Tibial nerve (tissue), 4 donors: ENCODE results near the gene RNASE7. TPM values are rescaled to one million over a fixed set of nuclear protein-coding genes. Genes with fewer than 3 reads are reported as not detected.

Source experiments
- DNase-seq, 2 donors: peaks; one replicate each; pipeline ENCODE4 v3.0.0-alpha.2; 2019; ENCODE audit warnings: low spot score in 2 of 2
- H3K27ac ChIP-seq, 4 donors: fragments of 200-600 bp; sonication (generic) in 3 of 4; one replicate each; pipeline ENCODE4 v1.5.1; 2017 to 2019; ENCODE audit warnings: mild to moderate bottlenecking in 1 of 4
- H3K27me3 ChIP-seq, 2 donors: fragments of 200-600 bp; sonication (generic) in 1 of 2; one replicate each; pipeline versions ENCODE4 v1.5.1 to v1.6.0; 2017 to 2019
- H3K36me3 ChIP-seq, 3 donors: fragments of 200-600 bp; sonication (generic); one replicate each; pipeline ENCODE4 v1.5.1; 2018 to 2019
- H3K4me1 ChIP-seq, 4 donors: fragments of 200-600 bp; sonication (generic) in 3 of 4; one replicate each; pipeline ENCODE4 v1.5.1; 2017 to 2019
- H3K4me3 ChIP-seq, 4 donors: fragments of 200-600 bp; sonication (generic) in 3 of 4; one replicate each; pipeline ENCODE4 v1.5.1; 2017 to 2019; ENCODE audit warnings: mild to moderate bottlenecking in 1 of 4, moderate library complexity in 1 of 4
- H3K9me3 ChIP-seq, 4 donors: fragments of 200-600 bp; sonication (generic) in 3 of 4; one replicate each; pipeline ENCODE4 v1.5.1; 2017 to 2019
- EP300 ChIP-seq, 2 donors: sonication (generic); formaldehyde crosslinking; IDR thresholded peaks; one replicate each; pipeline ENCODE4 v1.6.1; 2017; ENCODE audit warnings: antibody characterized with exemption in 2 of 2, mild to moderate bottlenecking in 1 of 2
- POLR2A ChIP-seq, 2 donors: fragments of 450-650 bp; IDR thresholded peaks; one replicate each; pipeline ENCODE4 v1.6.1; 2017; ENCODE audit warnings: antibody characterized with exemption in 2 of 2, mild to moderate bottlenecking in 2 of 2, moderate library complexity in 2 of 2
- WGBS, 2 donors: methylation state at CpG; one replicate each; pipeline ENCODE4 v1.1.5; 2018; 5-methylcytosine and 5-hydroxymethylcytosine counted together
- total RNA-seq, 4 donors: library from RNA; depleted of rRNA; stranded (reverse); fragments of >200 nt; gene quantifications; one replicate each; pipeline ENCODE4 v1.1.0, GENCODE V29; 2016
- TF ChIP-seq, protein P1 (sequence below), 5 experiments: fragments of 200-600 bp in 3 of 5; fragments of 450-650 bp in 2 of 5; sonication (generic) in 3 of 5; IDR thresholded peaks; one replicate each; pipeline ENCODE4 v1.5.1; 2016 to 2019; ENCODE audit warnings: antibody characterized with exemption in 5 of 5, mild to moderate bottlenecking in 3 of 5, moderate library complexity in 2 of 5

RNASE7 gene
- total RNA-seq, 4 donors from 2014 or later: not detected

DNA sequence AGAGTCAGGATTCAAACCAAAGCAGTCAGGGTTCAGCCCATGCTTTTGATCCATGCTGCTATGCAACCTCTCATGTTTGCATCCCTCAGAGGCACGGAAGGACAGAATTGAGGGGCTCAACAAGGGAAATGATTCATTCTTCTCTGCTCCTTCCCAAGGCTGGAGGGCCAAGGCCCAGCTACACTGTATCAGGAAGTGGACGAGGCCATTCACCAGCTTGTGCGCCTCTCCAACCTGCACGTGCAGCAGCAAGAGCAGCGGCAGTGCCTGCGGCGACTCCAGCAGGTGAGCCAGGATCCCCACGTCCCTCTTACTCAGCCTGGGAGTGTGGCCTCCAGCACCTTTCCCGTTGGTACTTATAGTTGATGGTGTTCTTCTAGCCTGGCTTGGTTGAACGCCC is 36.6 kb downstream of the RNASE7 start:
- Histone ChIP-seq H3K27ac (peak overlapping the region in 2 of 4 donors; percentile 26 to 46), H3K36me3 (peaks cover 4 to 98% (median 12%) of the 10 kb centered on the region in 3 donors), H3K9me3 (no peaks in the 10 kb centered on the region), H3K4me3 (no peak overlapping the region), H3K4me1 (peaks cover 0 to 23% (median 6%) of the 10 kb centered on the region in 4 donors), H3K27me3 (no peaks in the 10 kb centered on the region)
- DNase-seq: no peak
- TF ChIP-seq POLR2A (IDR thresholded peaks at IDR 0.05): no peak
- TF ChIP-seq EP300 (IDR thresholded peaks at IDR 0.05): no peak
- TF ChIP-seq, protein P1, sequence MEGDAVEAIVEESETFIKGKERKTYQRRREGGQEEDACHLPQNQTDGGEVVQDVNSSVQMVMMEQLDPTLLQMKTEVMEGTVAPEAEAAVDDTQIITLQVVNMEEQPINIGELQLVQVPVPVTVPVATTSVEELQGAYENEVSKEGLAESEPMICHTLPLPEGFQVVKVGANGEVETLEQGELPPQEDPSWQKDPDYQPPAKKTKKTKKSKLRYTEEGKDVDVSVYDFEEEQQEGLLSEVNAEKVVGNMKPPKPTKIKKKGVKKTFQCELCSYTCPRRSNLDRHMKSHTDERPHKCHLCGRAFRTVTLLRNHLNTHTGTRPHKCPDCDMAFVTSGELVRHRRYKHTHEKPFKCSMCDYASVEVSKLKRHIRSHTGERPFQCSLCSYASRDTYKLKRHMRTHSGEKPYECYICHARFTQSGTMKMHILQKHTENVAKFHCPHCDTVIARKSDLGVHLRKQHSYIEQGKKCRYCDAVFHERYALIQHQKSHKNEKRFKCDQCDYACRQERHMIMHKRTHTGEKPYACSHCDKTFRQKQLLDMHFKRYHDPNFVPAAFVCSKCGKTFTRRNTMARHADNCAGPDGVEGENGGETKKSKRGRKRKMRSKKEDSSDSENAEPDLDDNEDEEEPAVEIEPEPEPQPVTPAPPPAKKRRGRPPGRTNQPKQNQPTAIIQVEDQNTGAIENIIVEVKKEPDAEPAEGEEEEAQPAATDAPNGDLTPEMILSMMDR (IDR thresholded peaks at IDR 0.05): no peak
- 72 to 73% methylated on average over 8 to 10 of the region's 10 CpGs for WGBS, 2 donors

DNA sequence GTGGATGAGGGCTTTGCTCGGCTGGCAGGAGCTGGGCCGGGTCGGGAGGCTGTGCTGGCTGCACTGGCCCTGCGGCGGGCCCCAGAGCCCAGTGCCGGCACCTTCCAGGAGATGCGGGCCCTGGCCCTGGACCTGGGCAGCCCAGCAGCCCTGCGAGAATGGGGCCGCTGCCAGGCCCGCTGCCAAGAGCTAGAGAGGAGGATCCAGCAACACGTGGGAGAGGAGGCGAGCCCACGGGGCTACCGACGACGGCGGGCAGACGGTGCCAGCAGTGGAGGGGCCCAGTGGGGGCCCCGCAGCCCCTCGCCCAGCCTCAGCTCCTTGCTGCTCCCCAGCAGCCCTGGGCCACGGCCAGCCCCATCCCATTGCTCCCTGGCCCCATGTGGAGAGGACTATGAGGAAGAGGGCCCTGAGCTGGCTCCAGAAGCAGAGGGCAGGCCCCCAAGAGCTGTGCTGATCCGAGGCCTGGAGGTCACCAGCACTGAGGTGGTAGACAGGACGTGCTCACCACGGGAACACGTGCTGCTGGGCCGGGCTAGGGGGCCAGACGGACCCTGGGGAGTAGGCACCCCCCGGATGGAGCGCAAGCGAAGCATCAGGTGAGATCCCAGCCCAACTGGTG is 39.5 kb downstream of the RNASE7 start:
- Histone ChIP-seq H3K27ac (peak overlapping the region in 1 of 4 donors; percentile 56), H3K4me3 (no peak overlapping the region), H3K36me3 (peaks cover 4 to 96% (median 18%) of the 10 kb centered on the region in 3 donors), H3K4me1 (peaks cover 0 to 3% (median 0%) of the 10 kb centered on the region in 4 donors), H3K9me3 (no peaks in the 10 kb centered on the region), H3K27me3 (no peaks in the 10 kb centered on the region)
- no peak for TF ChIP-seq EP300 (IDR thresholded peaks at IDR 0.05)
- TF ChIP-seq, protein P1 (IDR thresholded peaks at IDR 0.05): no peak
- TF ChIP-seq POLR2A (IDR thresholded peaks at IDR 0.05): no peak
- DNase-seq: no peak
- 76 to 84% methylated on average over 8 to 15 of the region's 30 CpGs for WGBS, 2 donors

DNA sequence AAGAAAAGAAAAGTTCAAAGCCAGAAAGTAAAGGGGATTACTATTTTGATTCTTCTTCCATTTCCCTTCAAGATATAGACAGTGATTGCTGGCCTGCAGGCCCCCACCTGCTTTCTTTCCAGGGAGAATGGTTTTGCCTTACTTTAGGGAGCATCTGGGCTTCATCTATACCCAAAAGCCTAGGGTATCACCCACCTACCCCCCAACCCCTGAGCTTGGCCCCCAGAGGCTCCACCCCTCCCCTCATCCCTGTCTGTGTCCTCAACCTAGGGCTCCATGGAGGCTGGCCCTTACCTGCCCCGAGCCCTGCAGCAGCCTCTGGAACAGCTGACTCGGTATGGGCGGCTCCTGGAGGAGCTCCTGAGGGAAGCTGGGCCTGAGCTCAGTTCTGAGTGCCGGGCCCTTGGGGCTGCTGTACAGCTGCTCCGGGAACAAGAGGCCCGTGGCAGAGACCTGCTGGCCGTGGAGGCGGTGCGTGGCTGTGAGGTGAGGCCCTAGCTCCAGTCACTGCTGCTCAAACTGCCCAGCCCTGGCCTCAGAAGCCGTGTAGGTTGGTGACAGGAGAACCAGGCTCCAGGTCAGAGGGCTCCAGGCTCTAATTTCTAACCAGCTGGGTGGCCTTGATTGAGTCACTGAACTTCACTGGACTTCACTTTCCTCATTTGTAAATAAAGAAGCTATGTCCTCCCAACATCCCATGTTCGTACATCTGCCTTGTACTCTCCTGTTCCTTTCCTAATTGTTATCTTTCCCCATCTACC is 41.6 kb downstream of the RNASE7 start:
- DNase-seq: no peak
- Histone ChIP-seq H3K36me3 (peaks cover 4 to 98% (median 18%) of the 10 kb centered on the region in 3 donors), H3K27me3 (no peaks in the 10 kb centered on the region), H3K27ac (peak overlapping the region in 1 of 4 donors; percentile 32), H3K9me3 (no peaks in the 10 kb centered on the region), H3K4me3 (no peak overlapping the region), H3K4me1 (peaks cover 0 to 11% (median 4%) of the 10 kb centered on the region in 4 donors)
- no peak for TF ChIP-seq EP300 (IDR thresholded peaks at IDR 0.05)
- TF ChIP-seq, protein P1 (IDR thresholded peaks at IDR 0.05): no peak
- 71 to 81% methylated on average over 10 to 11 of the region's 11 CpGs for WGBS, 2 donors

DNA sequence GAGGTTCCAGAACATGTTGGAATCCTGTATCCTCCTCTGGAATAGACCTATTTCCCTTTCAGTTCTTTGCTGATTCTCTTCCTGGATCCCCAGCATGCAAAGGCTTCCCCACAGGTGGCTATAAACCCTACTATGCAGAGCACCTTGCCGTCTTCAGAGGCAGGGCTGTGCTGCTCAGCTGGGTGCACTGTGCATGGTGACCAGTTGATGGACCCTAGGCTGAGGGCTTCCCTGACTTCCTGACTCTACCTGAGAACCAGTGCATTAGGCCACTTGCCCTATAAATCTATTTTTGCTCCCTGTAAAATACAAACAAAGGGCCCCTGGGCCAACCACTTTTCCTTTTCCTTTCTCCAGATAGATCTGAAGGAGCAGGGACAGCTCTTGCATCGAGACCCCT is 42.2 kb downstream of the RNASE7 start:
- WGBS, 2 donors: 77 to 80% methylated on average over 2 of the region's 2 CpGs
- H3K4me1 ChIP-seq: peaks cover 0 to 14% (median 4%) of the 10 kb centered on the region in 4 donors
- H3K4me3 ChIP-seq: no peak overlapping the region
- no peak for TF ChIP-seq EP300 (IDR thresholded peaks at IDR 0.05)
- no peak for TF ChIP-seq POLR2A (IDR thresholded peaks at IDR 0.05)
- TF ChIP-seq, protein P1 (IDR thresholded peaks at IDR 0.05): no peak
- H3K27me3 ChIP-seq: no peaks in the 10 kb centered on the region
- no peaks in the 10 kb centered on the region for H3K9me3 ChIP-seq
- H3K36me3 ChIP-seq: peaks cover 4 to 98% (median 18%) of the 10 kb centered on the region in 3 donors
- H3K27ac ChIP-seq: peak overlapping the region in 1 of 4 donors; percentile 2
- no peak for DNase-seq
